Measurements from ENCODE around the gene CD63. TPM values are rescaled to one million over a fixed set of nuclear protein-coding genes. Genes with fewer than 3 reads are reported as not detected.
A peak's percentile ranks its signal among the peaks of the same experiment; 100 is the strongest.

Gene CD63
- total RNA-seq, 1 experiment from 2014 or later: 409 TPM

DNA sequence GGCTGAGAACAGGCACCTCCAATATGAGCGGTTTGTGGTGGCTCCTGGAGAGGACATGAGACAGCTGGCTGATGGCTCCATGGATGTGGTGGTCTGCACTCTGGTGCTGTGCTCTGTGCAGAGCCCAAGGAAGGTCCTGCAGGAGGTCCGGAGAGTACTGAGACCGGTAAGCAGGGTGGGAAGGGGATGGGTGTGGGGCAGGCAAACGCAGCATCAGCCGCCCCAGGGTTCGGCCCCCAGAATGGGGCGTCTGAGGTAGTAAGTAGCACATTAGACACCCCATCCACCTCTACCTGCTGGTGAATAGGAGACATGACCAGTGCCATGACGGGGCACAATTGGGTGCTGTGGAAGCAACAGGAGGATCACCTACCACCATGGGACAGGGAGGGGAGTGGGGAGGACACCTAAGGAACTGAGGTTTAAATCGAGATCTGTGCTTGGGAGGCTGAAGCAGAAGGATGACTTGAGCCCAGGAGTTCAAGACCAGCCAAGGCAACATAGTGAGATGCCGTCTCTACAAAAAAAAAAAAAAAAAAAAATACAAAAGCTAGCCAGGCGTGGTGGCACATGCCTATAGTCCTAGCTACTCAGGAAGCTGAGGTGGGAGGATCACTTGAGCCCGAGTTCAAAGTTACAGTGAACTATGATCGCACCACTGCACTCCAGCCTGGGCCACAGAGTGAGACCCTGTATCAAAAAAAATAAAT, 46.6 kb downstream of the CD63 start:
- H3K9me3 Mint-ChIP-seq: no peaks in the 10 kb centered on the region
- DNase-seq (ENCODE audit: low spot score) (no peak), ATAC-seq (no peak)
- no peak overlapping the region for H3K27ac Mint-ChIP-seq
- ChIA-PET POLR2A (interaction anchor here (1.0 to 1.2 kb wide), 3 partner anchors 24 to 47 kb away, joined by 3 to 7 read pairs (median 5); partner anchors contain the start of gene CD63), CTCF (interaction anchor here (0.5 to 4.7 kb wide), 26 partner anchors 9 to 292 kb away, joined by 3 to 66 read pairs (median 5); partner anchors contain the start of genes CD63, ITGA7 and RAB5B)
- H3K4me1 Mint-ChIP-seq: peaks cover 14% of the 10 kb centered on the region
- peaks cover 3% of the 10 kb centered on the region; the same call in 1 of the 2 replicates for H3K36me3 Mint-ChIP-seq
- peak overlapping the region; percentile 70 for H3K4me3 Mint-ChIP-seq
- TF ChIP-seq ZNF671 (CRISPR knock-in tag; IDR thresholded peaks at IDR 0.05) (no peak), GRHL2 (CRISPR knock-in tag; IDR thresholded peaks at IDR 0.05; ENCODE audit: insufficient replicate concordance, severe bottlenecking) (no peak), JUN (CRISPR knock-in tag; IDR thresholded peaks at IDR 0.05) (no peak), IRF2 (CRISPR knock-in tag; IDR thresholded peaks at IDR 0.05; ENCODE audit: borderline replicate concordance, low read depth) (no peak), MAX (CRISPR knock-in tag; IDR thresholded peaks at IDR 0.05) (no peak), ZBTB21 (CRISPR knock-in tag; IDR thresholded peaks at IDR 0.05; ENCODE audit: borderline replicate concordance) (no peak), ATF6 (CRISPR knock-in tag; IDR thresholded peaks at IDR 0.05) (no peak), MLX (CRISPR knock-in tag; IDR thresholded peaks at IDR 0.05) (no peak), ZNF263 (CRISPR knock-in tag; IDR thresholded peaks at IDR 0.05; ENCODE audit: low read depth) (no peak), ESRRA (CRISPR knock-in tag; IDR thresholded peaks at IDR 0.05; ENCODE audit: borderline replicate concordance) (no peak), ZNF138 (CRISPR knock-in tag; conservative IDR thresholded peaks at IDR 0.05) (no peak), GTF2I (CRISPR knock-in tag; conservative IDR thresholded peaks at IDR 0.05) (no peak), FOXP1 (CRISPR knock-in tag; IDR thresholded peaks at IDR 0.05; ENCODE audit: borderline replicate concordance) (no peak), CREB1 (CRISPR knock-in tag; IDR thresholded peaks at IDR 0.05) (no peak)
- TF ChIP-seq, protein P1, sequence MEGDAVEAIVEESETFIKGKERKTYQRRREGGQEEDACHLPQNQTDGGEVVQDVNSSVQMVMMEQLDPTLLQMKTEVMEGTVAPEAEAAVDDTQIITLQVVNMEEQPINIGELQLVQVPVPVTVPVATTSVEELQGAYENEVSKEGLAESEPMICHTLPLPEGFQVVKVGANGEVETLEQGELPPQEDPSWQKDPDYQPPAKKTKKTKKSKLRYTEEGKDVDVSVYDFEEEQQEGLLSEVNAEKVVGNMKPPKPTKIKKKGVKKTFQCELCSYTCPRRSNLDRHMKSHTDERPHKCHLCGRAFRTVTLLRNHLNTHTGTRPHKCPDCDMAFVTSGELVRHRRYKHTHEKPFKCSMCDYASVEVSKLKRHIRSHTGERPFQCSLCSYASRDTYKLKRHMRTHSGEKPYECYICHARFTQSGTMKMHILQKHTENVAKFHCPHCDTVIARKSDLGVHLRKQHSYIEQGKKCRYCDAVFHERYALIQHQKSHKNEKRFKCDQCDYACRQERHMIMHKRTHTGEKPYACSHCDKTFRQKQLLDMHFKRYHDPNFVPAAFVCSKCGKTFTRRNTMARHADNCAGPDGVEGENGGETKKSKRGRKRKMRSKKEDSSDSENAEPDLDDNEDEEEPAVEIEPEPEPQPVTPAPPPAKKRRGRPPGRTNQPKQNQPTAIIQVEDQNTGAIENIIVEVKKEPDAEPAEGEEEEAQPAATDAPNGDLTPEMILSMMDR (IDR thresholded peaks at IDR 0.05): no peak
- TF ChIP-seq, protein P2, sequence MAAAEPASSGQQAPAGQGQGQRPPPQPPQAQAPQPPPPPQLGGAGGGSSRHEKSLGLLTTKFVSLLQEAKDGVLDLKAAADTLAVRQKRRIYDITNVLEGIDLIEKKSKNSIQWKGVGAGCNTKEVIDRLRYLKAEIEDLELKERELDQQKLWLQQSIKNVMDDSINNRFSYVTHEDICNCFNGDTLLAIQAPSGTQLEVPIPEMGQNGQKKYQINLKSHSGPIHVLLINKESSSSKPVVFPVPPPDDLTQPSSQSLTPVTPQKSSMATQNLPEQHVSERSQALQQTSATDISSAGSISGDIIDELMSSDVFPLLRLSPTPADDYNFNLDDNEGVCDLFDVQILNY (CRISPR knock-in tag; IDR thresholded peaks at IDR 0.05): no peak
- TF ChIP-seq, protein P3, sequence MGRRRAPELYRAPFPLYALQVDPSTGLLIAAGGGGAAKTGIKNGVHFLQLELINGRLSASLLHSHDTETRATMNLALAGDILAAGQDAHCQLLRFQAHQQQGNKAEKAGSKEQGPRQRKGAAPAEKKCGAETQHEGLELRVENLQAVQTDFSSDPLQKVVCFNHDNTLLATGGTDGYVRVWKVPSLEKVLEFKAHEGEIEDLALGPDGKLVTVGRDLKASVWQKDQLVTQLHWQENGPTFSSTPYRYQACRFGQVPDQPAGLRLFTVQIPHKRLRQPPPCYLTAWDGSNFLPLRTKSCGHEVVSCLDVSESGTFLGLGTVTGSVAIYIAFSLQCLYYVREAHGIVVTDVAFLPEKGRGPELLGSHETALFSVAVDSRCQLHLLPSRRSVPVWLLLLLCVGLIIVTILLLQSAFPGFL (CRISPR knock-in tag; IDR thresholded peaks at IDR 0.05; ENCODE audit: borderline replicate concordance): no peak
- TF ChIP-seq, protein P4, sequence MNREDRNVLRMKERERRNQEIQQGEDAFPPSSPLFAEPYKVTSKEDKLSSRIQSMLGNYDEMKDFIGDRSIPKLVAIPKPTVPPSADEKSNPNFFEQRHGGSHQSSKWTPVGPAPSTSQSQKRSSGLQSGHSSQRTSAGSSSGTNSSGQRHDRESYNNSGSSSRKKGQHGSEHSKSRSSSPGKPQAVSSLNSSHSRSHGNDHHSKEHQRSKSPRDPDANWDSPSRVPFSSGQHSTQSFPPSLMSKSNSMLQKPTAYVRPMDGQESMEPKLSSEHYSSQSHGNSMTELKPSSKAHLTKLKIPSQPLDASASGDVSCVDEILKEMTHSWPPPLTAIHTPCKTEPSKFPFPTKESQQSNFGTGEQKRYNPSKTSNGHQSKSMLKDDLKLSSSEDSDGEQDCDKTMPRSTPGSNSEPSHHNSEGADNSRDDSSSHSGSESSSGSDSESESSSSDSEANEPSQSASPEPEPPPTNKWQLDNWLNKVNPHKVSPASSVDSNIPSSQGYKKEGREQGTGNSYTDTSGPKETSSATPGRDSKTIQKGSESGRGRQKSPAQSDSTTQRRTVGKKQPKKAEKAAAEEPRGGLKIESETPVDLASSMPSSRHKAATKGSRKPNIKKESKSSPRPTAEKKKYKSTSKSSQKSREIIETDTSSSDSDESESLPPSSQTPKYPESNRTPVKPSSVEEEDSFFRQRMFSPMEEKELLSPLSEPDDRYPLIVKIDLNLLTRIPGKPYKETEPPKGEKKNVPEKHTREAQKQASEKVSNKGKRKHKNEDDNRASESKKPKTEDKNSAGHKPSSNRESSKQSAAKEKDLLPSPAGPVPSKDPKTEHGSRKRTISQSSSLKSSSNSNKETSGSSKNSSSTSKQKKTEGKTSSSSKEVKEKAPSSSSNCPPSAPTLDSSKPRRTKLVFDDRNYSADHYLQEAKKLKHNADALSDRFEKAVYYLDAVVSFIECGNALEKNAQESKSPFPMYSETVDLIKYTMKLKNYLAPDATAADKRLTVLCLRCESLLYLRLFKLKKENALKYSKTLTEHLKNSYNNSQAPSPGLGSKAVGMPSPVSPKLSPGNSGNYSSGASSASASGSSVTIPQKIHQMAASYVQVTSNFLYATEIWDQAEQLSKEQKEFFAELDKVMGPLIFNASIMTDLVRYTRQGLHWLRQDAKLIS (CRISPR knock-in tag; IDR thresholded peaks at IDR 0.05; ENCODE audit: borderline replicate concordance): no peak
- TF ChIP-seq, protein P5, sequence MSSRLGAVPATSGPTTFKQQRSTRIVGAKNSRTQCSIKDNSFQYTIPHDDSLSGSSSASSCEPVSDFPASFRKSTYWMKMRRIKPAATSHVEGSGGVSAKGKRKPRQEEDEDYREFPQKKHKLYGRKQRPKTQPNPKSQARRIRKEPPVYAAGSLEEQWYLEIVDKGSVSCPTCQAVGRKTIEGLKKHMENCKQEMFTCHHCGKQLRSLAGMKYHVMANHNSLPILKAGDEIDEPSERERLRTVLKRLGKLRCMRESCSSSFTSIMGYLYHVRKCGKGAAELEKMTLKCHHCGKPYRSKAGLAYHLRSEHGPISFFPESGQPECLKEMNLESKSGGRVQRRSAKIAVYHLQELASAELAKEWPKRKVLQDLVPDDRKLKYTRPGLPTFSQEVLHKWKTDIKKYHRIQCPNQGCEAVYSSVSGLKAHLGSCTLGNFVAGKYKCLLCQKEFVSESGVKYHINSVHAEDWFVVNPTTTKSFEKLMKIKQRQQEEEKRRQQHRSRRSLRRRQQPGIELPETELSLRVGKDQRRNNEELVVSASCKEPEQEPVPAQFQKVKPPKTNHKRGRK (CRISPR knock-in tag; IDR thresholded peaks at IDR 0.05; ENCODE audit: borderline replicate concordance): no peak
- TF ChIP-seq, protein P6, sequence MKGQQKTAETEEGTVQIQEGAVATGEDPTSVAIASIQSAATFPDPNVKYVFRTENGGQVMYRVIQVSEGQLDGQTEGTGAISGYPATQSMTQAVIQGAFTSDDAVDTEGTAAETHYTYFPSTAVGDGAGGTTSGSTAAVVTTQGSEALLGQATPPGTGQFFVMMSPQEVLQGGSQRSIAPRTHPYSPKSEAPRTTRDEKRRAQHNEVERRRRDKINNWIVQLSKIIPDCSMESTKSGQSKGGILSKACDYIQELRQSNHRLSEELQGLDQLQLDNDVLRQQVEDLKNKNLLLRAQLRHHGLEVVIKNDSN (CRISPR knock-in tag; IDR thresholded peaks at IDR 0.05): no peak
- H3K27me3 Mint-ChIP-seq (ENCODE audit: low read depth): no peaks in the 10 kb centered on the region; the same call in 1 of the 2 replicates

All from WTC11 (cell line).